ENCODE data around the gene OVAAL. TPM values are rescaled to one million over a fixed set of nuclear protein-coding genes. Genes with fewer than 3 reads are reported as not detected.

OVAAL gene
- total RNA-seq = not detected in 2 replicates

DNA sequence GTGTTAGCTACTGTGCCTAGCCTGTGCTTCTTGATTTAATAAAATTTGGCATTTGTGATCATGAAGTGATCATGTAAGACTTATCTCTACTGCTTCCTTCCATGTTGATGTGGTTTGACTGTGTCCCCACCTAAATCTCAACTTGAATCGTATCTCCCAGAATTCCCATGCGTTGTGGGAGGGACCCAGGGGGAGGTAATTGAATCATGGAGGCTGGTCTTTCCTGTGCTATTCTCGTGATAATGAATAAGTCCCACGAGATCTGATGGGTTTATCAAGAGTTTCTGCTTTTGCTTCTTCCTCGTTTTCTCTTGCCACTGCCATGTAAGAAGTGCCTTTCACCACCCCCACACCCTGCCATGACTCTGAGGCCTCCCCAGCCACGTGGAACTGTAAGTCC is at the start of gene OVAAL:
TSS of gene OVAAL (plus strand) at position 301 of the 400 bp plus-strand sequence.

Other genes starting within 250 kb of the OVAAL start
- gene ACBD6, start 56.4 kb upstream of the OVAAL start, total RNA-seq = 54.2 and 68.2 TPM in 2 replicates
- 15.8 and 18.8 TPM in 2 replicates for gene XPR1, start 73.1 kb downstream of the OVAAL start, total RNA-seq

All from mammary microvascular endothelial cell (primary cell).